Measurements from ENCODE around the gene LAMB3.

LAMB3 gene

GRCh38 chr1:209667708-209668107, 15.5 kb upstream of the LAMB3 start:
- H3K4me1 ChIP-seq (ENCODE audit: control insufficient read depth, insufficient read depth, low read length) = no peaks in the 10 kb centered on the region
- ChIA-PET CTCF (interaction anchor here (0.6 to 0.9 kb wide), 2 partner anchors 9 to 155 kb away, joined by 4 read pairs; no protein-coding TSS in a partner anchor), POLR2A (no interaction called here)
- H3K27ac ChIP-seq (ENCODE audit: extremely low read depth, low read depth, low read length) = no peak overlapping the region
- no peak overlapping the region for H3K4me3 ChIP-seq (ENCODE audit: low read depth, low read length)
- TF ChIP-seq GLI4 (tag by site-specific recombination; IDR thresholded peaks at IDR 0.05) (no peak), ZNF624 (tag by site-specific recombination; IDR thresholded peaks at IDR 0.05) (no peak), ZNF529 (tag by site-specific recombination; IDR thresholded peaks at IDR 0.05; ENCODE audit: insufficient replicate concordance) (no peak), HOXA7 (CRISPR knock-in tag; IDR thresholded peaks at IDR 0.05; ENCODE audit: borderline replicate concordance) (no peak), SETDB1 (IDR thresholded peaks at IDR 0.05; ENCODE audit: insufficient read length, low read length) (no peak), ZFP37 (tag by site-specific recombination; IDR thresholded peaks at IDR 0.05) (no peak), ZNF148 (tag by site-specific recombination; IDR thresholded peaks at IDR 0.05; ENCODE audit: borderline replicate concordance) (no peak), ZSCAN16 (tag by site-specific recombination; IDR thresholded peaks at IDR 0.05) (no peak), SP7 (tag by site-specific recombination; IDR thresholded peaks at IDR 0.05) (no peak), ZNF513 (tag by site-specific recombination; IDR thresholded peaks at IDR 0.05) (no peak), ZNF548 (tag by site-specific recombination; IDR thresholded peaks at IDR 0.05) (no peak), ZNF433 (tag by site-specific recombination; IDR thresholded peaks at IDR 0.05; ENCODE audit: low read depth) (no peak), ZNF302 (tag by site-specific recombination; IDR thresholded peaks at IDR 0.05; ENCODE audit: low read depth) (no peak), ZBTB17 (tag by site-specific recombination; IDR thresholded peaks at IDR 0.05) (no peak), ZNF585B (tag by site-specific recombination; IDR thresholded peaks at IDR 0.05) (no peak)
- no peaks in the 10 kb centered on the region for H3K36me3 ChIP-seq (ENCODE audit: control insufficient read depth in 2 of 2, insufficient read depth in 1 of 2, low read length in 2 of 2)
- no peaks in the 10 kb centered on the region for H3K9me3 ChIP-seq (ENCODE audit: control insufficient read depth, insufficient read depth, low read depth, low read length)

- Histone ChIP-seq H3K36me3 (ENCODE audit: control insufficient read depth in 2 of 2, insufficient read depth in 1 of 2, low read length in 2 of 2) (no peaks in the 10 kb centered on the region), H3K9me3 (ENCODE audit: control insufficient read depth, insufficient read depth, low read depth, low read length) (no peaks in the 10 kb centered on the region), H3K4me1 (ENCODE audit: control insufficient read depth, insufficient read depth, low read length) (no peaks in the 10 kb centered on the region), H3K27ac (ENCODE audit: extremely low read depth, low read depth, low read length) (no peak overlapping the region), H3K4me3 (ENCODE audit: low read depth, low read length) (no peak overlapping the region)
- POLR2A ChIA-PET = no interaction called here
- TF ChIP-seq TCF7L2 (IDR thresholded peaks at IDR 0.05; ENCODE audit: borderline replicate concordance, low read depth, low read length) (no peak), ZSCAN4 (tag by site-specific recombination; IDR thresholded peaks at IDR 0.05) (no peak), AEBP2 (tag by site-specific recombination; IDR thresholded peaks at IDR 0.05; ENCODE audit: borderline replicate concordance) (no peak), ZNF155 (tag by site-specific recombination; IDR thresholded peaks at IDR 0.05) (no peak), ZNF112 (tag by site-specific recombination; IDR thresholded peaks at IDR 0.05) (no peak), PBX3 (CRISPR knock-in tag; IDR thresholded peaks at IDR 0.05) (no peak), IKZF3 (tag by site-specific recombination; IDR thresholded peaks at IDR 0.05) (no peak), ZNF549 (tag by site-specific recombination; IDR thresholded peaks at IDR 0.05) (no peak)
- CTCF ChIA-PET = interaction anchor here (0.6 to 0.9 kb wide), 2 partner anchors 9 to 90 kb away, joined by 3 to 4 read pairs; no protein-coding TSS in a partner anchor
Measured at GRCh38 chr1:209667103-209667502, 14.9 kb upstream of the LAMB3 start.

Measured in HEK293 (cell line).